Gastroesophageal sphincter (tissue), 4 donors: Measurements from ENCODE around the gene MAML2. TPM values are rescaled to one million over a fixed set of nuclear protein-coding genes. Genes with fewer than 3 reads are reported as not detected.

ENCODE experiments used
- ATAC-seq: fragments of 150-250 bp; one replicate; pipeline ENCODE4 v1.9.1; 2016; ENCODE audit warnings: mild to moderate bottlenecking, moderate library complexity
- H3K27ac ChIP-seq, 4 donors: fragments of 200-600 bp; sonication (generic) in 3 of 4; 1 replicate in 3 of 4; 2 replicates in 1 of 4; pipeline ENCODE4 v1.5.1; 2016 to 2019
- H3K27me3 ChIP-seq: fragments of 200-600 bp; sonication (generic); one replicate; pipeline ENCODE4 v1.5.1; 2019
- H3K36me3 ChIP-seq, 2 donors: fragments of 200-600 bp; sonication (generic); one replicate each; pipeline ENCODE4 v1.5.1; 2019; ENCODE audit warnings: control low read depth in 1 of 2
- H3K4me1 ChIP-seq, 3 donors: fragments of 200-600 bp; sonication (generic); 1 replicate in 2 of 3; 2 replicates in 1 of 3; pipeline ENCODE4 v1.5.1; 2016 to 2019; ENCODE audit warnings: control low read depth in 2 of 3
- H3K4me3 ChIP-seq, 2 donors: fragments of 200-600 bp; sonication (generic); one replicate each; pipeline ENCODE4 v1.5.1; 2019; ENCODE audit warnings: mild to moderate bottlenecking in 1 of 2, moderate library complexity in 1 of 2
- H3K9me3 ChIP-seq, 3 donors: fragments of 200-600 bp; sonication (generic); one replicate each; pipeline ENCODE4 v1.5.1; 2017 to 2019; ENCODE audit warnings: control low read depth in 2 of 3
- CTCF ChIP-seq, 4 experiments: fragments of 200-600 bp in 2 of 4; fragments of 450-650 bp in 2 of 4; sonication (generic) in 1 of 4; IDR thresholded peaks; one replicate each; pipeline ENCODE4 v1.5.1; 2017 to 2019; ENCODE audit warnings: antibody characterized with exemption in 4 of 4, mild to moderate bottlenecking in 2 of 4, moderate library complexity in 2 of 4
- EP300 ChIP-seq: sonication (generic); formaldehyde crosslinking; IDR thresholded peaks from one replicate; pipeline ENCODE4 v1.6.1; 2017; ENCODE audit warnings: antibody characterized with exemption, mild to moderate bottlenecking
- POLR2A ChIP-seq, 2 donors: fragments of 450-650 bp; IDR thresholded peaks; one replicate each; pipeline ENCODE4 v1.6.1; 2017; ENCODE audit warnings: antibody characterized with exemption in 2 of 2, mild to moderate bottlenecking in 2 of 2, moderate library complexity in 1 of 2
- POLR2AphosphoS5 ChIP-seq: sonication (generic); formaldehyde crosslinking; IDR thresholded peaks from one replicate; pipeline ENCODE4 v1.6.1; 2017; ENCODE audit warnings: antibody characterized with exemption
- WGBS, 2 donors: methylation state at CpG; one replicate each; pipeline ENCODE4 v1.1.5; 2018; ENCODE audit warnings: low coverage in 1 of 2; 5-methylcytosine and 5-hydroxymethylcytosine counted together
- total RNA-seq, 4 donors: library from RNA; depleted of rRNA; stranded (reverse); fragments of >200 nt; gene quantifications; one replicate each; pipeline ENCODE4 v1.1.0, GENCODE V29; 2016

The MAML2 gene
- total RNA-seq, 4 donors from 2014 or later: 15.8 to 31.8 (median 23.7) TPM

GRCh38 chr11:96279018-96279895 is 63.7 kb downstream of the MAML2 start:
- 61 to 78% methylated on average over 3 of the region's 3 CpGs for WGBS, 2 donors
- no peak for TF ChIP-seq CTCF (IDR thresholded peaks at IDR 0.05)
- TF ChIP-seq POLR2A (IDR thresholded peaks at IDR 0.05): no peak
- no peak for TF ChIP-seq EP300
- no peak for TF ChIP-seq POLR2AphosphoS5

GRCh38 chr11:96278039-96278897 is 64.7 kb downstream of the MAML2 start:
- Histone ChIP-seq H3K4me1 (peaks cover 6 to 47% (median 11%) of the 10 kb centered on the region in 3 donors), H3K4me3 (no peak overlapping the region), H3K36me3 (no peaks in the 10 kb centered on the region), H3K9me3 (no peaks in the 10 kb centered on the region), H3K27ac (peak overlapping the region in 2 of 4 donors; percentile 38 to 47), H3K27me3 (no peaks in the 10 kb centered on the region)
- ATAC-seq: no peak
- 54 to 55% methylated on average over 4 to 6 of the region's 6 CpGs for WGBS, 2 donors
- no peak for TF ChIP-seq EP300
- no peak for TF ChIP-seq CTCF (IDR thresholded peaks at IDR 0.05)
- no peak for TF ChIP-seq POLR2AphosphoS5
- TF ChIP-seq POLR2A (IDR thresholded peaks at IDR 0.05): no peak

More at GRCh38 chr11:96279018-96279895, 63.7 kb downstream of the MAML2 start:
- Histone ChIP-seq H3K4me1 (peaks cover 6 to 46% (median 11%) of the 10 kb centered on the region in 3 donors), H3K9me3 (no peaks in the 10 kb centered on the region), H3K27ac (no peak overlapping the region), H3K36me3 (no peaks in the 10 kb centered on the region), H3K27me3 (no peaks in the 10 kb centered on the region), H3K4me3 (no peak overlapping the region)
- ATAC-seq: no peak

GRCh38 chr11:96277696-96278038 is 65.3 kb downstream of the MAML2 start:
- H3K27me3 ChIP-seq: no peaks in the 10 kb centered on the region
- TF ChIP-seq POLR2AphosphoS5 (no peak), CTCF (IDR thresholded peaks at IDR 0.05) (no peak), EP300 (no peak), POLR2A (IDR thresholded peaks at IDR 0.05) (no peak)
- no peak for ATAC-seq
- H3K4me3 ChIP-seq: no peak overlapping the region
- H3K4me1 ChIP-seq: peaks cover 8 to 47% (median 13%) of the 10 kb centered on the region in 3 donors
- peak overlapping the region in 2 of 4 donors; percentile 38 to 47 for H3K27ac ChIP-seq
- no peaks in the 10 kb centered on the region for H3K9me3 ChIP-seq
- no peaks in the 10 kb centered on the region for H3K36me3 ChIP-seq

- Histone ChIP-seq H3K27me3 (no peaks in the 10 kb centered on the region), H3K9me3 (no peaks in the 10 kb centered on the region), H3K36me3 (no peaks in the 10 kb centered on the region), H3K4me1 (peaks cover 8 to 48% (median 13%) of the 10 kb centered on the region in 3 donors), H3K4me3 (no peak overlapping the region), H3K27ac (no peak overlapping the region)
- WGBS, 2 donors: 79 to 84% methylated on average over 5 of the region's 5 CpGs
- TF ChIP-seq POLR2A (IDR thresholded peaks at IDR 0.05): no peak
- no peak for ATAC-seq
Measured at GRCh38 chr11:96276836-96277235, 66.2 kb downstream of the MAML2 start.

GRCh38 chr11:96275801-96276594 is 67.0 kb downstream of the MAML2 start:
- WGBS, 2 donors: 64 to 69% methylated on average over 5 of the region's 5 CpGs
- ATAC-seq: no peak
- H3K9me3 ChIP-seq: no peaks in the 10 kb centered on the region

More at GRCh38 chr11:96275801-96276594, 67.0 kb downstream of the MAML2 start:
- Histone ChIP-seq H3K36me3 (peaks cover 0 to under 1% of the 10 kb centered on the region in 2 donors), H3K27ac (no peak overlapping the region), H3K4me1 (peaks cover 8 to 48% (median 13%) of the 10 kb centered on the region in 3 donors), H3K4me3 (no peak overlapping the region), H3K27me3 (no peaks in the 10 kb centered on the region)
- TF ChIP-seq POLR2A (IDR thresholded peaks at IDR 0.05): no peak
- TF ChIP-seq POLR2AphosphoS5: no peak
- TF ChIP-seq EP300: no peak
- no peak for TF ChIP-seq CTCF (IDR thresholded peaks at IDR 0.05)
